GM12872 (cell line): ENCODE data around the gene INSL3.

Experiments
- TF ChIP-seq, protein P1 (sequence below): IDR thresholded peaks from 3 replicates; pipeline ENCODE4 v1.5.1; 2011; ENCODE audit warnings: low read depth, mild to moderate bottlenecking, low read length, moderate library complexity; ENCODE audit not compliant: insufficient read depth

The INSL3 gene

DNA sequence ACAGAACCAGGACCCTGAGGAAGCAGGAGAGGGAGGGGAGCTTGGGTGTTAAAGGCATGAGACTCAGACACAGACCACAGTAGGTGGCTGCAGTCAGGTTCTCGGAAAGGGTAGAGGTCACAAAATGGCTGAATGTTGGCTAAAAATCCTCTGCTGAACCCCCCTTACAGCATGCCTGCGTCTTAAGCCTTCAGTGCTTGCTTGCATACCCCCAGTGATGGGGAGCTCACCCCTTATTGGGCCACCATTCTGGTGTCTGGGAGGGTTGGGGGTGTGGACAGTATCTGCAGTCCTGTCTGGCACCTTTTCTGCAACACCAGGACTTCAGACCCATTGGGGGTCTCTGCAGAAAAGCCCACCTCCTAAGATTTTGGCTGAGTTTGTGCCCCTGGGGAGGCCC lies 40.5 kb downstream of the INSL3 start:
- TF ChIP-seq, protein P1, sequence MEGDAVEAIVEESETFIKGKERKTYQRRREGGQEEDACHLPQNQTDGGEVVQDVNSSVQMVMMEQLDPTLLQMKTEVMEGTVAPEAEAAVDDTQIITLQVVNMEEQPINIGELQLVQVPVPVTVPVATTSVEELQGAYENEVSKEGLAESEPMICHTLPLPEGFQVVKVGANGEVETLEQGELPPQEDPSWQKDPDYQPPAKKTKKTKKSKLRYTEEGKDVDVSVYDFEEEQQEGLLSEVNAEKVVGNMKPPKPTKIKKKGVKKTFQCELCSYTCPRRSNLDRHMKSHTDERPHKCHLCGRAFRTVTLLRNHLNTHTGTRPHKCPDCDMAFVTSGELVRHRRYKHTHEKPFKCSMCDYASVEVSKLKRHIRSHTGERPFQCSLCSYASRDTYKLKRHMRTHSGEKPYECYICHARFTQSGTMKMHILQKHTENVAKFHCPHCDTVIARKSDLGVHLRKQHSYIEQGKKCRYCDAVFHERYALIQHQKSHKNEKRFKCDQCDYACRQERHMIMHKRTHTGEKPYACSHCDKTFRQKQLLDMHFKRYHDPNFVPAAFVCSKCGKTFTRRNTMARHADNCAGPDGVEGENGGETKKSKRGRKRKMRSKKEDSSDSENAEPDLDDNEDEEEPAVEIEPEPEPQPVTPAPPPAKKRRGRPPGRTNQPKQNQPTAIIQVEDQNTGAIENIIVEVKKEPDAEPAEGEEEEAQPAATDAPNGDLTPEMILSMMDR = no peak

DNA sequence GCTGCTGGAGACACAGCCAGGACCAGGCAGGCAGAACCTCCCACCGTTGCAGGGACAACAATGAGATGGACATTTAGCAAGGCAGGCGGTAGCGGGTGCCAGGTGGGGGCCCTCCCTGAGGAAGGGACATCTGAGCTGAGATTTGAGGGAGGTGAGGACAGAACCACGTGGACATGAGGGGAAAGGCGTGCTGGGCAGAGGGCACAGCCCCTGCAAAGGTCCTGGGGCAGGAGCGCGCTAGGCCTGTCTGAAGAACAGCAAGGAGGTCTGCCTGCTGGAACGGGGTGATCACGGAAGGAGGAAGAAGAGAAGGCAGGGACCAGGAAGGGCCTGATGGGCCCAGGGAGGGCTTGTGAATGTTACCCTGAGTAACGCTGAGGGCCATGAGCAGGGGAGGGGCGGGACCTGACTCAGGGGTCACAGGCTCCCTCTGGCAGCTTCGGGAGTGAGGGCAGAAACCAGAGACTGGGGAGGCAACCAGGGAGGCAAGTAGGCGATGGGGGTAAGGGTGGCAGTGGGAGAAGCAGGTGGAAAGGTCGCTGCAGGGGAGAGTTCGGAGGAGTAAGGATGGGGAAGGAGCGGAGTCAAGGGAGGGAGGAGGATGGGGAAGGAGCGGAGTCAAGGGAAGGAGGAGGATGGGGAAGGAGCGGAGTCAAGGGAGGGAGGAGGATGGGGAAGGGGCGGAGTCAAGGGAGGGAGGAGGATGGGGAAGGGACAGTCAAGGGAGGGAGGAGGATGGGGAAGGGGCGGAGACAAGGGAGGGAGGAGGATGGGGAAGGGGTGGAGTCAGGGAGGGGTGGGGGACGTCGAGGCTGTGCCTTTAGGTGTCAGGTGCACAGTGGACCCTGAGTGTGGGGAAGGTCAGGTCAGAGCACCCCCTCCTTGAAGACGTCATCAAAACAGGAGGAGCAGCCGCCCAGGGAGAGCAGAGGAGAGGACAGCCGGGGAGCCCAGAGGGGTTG lies 42.1 kb downstream of the INSL3 start:
- TF ChIP-seq, protein P1 = no peak

DNA sequence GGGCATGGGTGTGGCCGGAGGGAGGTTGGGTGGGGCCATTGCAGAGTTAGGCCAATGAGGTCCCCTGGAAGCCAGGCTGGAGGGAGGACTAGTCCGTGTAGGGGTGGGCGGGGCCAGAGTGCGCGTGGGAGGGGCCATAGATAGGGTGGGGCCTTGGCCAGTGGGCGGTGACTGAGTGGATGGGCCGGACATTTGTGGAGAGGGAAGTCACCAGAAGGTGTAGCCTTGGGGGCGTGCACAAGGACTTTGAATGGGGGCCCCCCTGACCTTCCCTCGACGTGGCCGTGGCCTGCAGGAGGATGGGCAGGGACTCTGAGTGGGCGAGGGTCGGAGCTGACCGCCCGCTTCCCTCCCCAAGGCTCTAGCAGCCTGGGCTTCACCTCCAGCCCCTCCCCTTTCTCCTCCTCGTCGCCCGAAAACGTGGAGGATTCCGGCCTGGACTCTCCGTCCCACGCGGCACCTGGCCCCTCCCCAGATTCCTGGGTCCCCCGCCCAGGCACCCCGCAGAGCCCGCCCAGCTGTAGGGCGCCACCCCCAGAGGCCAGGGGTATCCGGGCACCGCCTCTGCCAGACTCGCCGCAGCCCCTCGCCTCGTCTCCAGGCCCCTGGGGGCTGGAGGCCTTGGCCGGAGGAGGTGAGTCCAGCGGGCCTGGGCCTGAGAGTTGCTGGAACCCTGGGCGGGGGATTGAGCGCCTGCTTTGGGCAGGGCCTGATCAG lies 42.9 kb downstream of the INSL3 start:
- TF ChIP-seq, protein P1 = no peak

- TF ChIP-seq, protein P1 = no peak
These were observed 45.1 kb downstream of the INSL3 start for GRCh38 chr19:17775991-17776803.

DNA sequence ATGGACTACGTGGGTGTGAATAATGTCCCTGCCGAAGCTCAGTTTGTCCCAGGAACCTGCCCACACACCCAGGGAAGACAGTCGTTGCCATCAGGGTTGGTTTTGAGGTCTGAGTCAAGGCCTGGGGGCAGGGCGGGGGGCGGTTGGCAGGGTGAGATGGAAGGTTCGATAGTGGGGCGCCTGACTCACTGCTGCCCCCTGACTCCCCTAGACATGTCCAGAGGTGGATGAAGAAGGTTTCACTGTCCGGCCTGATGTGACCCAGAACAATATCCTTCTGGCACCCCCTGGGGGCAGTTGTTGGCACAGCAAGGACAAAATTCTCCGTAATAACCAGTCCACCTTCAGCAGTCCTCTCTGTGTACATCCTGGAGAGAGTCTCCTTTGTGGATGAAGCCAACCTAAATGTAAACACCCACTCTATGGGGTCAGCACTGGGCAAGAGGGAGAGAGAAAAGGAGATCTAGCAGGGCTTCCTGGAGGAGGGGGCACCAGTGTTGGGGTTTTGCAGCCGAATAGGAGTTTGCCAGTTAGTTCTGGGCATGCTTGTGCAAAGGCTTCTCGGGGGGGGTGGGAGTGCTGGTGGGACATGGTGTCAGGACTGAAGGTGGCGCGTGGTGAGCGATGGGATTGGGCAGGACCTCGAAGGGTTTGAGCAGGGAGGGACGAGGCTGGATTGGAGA lies 45.9 kb downstream of the INSL3 start:
- TF ChIP-seq, protein P1 = peak; percentile 73

DNA sequence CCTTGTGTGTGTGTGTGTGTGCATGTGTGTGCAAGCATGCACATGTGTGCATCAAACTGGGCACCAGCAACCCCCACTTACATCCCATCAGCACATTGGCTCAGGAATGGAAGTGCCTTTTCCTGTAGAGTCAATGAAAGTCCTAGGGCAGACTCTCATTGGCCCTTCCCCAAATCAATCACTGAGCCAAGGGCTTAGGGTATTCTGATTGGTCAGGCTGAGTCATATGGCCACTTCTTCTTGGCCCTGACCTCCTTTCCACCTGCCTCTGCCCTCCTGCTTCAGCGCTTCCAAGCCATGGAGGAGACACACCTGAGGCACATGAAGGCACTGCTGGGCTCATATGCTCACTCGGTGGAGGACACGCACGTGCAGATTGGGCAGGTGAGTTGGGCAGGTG lies 49.1 kb downstream of the INSL3 start:
- TF ChIP-seq, protein P1 = no peak

- TF ChIP-seq, protein P1 = no peak
These were observed 50.7 kb downstream of the INSL3 start for GRCh38 chr19:17770613-17771012.
